IMR-90 (cell line): ENCODE measurements around the gene NIPAL1. TPM values are rescaled to one million over a fixed set of nuclear protein-coding genes. Genes with fewer than 3 reads are reported as not detected.

Source experiments
- ATAC-seq: fragments of 200-7000 bp; cut with Tn5 transposase; 2 replicates; pipeline ENCODE4 v1.9.1; 2020; ENCODE audit warnings: low read depth, mild to moderate bottlenecking, moderate library complexity
- BruUV-seq: library from RNA; stranded (reverse); fragments of 400-500 nt; replicated peaks from 2 replicates; lab custom pipeline; 2021; lab: Mats Ljungman, UMichigan
- CTCF ChIA-PET: fragments of 300-600 bp; formaldehyde crosslinking; extraction: SDS; loops from one replicate; lab custom pipeline; 2021; ENCODE audit warnings: antibody characterized with exemption; lab: Yijun Ruan, JAX
- POLR2A ChIA-PET: fragments of 300-600 bp; sonication (Branson Sonifier 250); formaldehyde crosslinking; loops from one replicate; lab custom pipeline; 2022; ENCODE audit warnings: antibody characterized with exemption; ENCODE audit not compliant: unreplicated experiment; lab: Charles Lee
- DNase-seq: peaks from one replicate; pipeline ENCODE4 v3.0.0; 2013
- H2AFZ ChIP-seq: replicated peaks from 2 replicates; pipeline ENCODE3; 2013; ENCODE audit warnings: low read length, mild to moderate bottlenecking; ENCODE audit not compliant: poor library complexity
- H2AK5ac ChIP-seq: 2 replicates; pipeline ENCODE4 v1.6.1; 2013; ENCODE audit warnings: low read depth, low read length, inconsistent platforms
- H2AK9ac ChIP-seq: replicated peaks from 2 replicates; pipeline ENCODE3; 2013; ENCODE audit warnings: mild to moderate bottlenecking, low read depth, low read length, moderate library complexity; ENCODE audit not compliant: poor library complexity
- H2BK120ac ChIP-seq: 2 replicates; pipeline ENCODE4 v1.6.1; 2013; ENCODE audit warnings: low read depth, low read length, inconsistent platforms
- H2BK15ac ChIP-seq: 3 replicates; pipeline ENCODE4 v1.6.1; 2013; ENCODE audit warnings: low read depth, low read length, inconsistent platforms
- H2BK20ac ChIP-seq: 2 replicates; pipeline ENCODE4 v1.6.1; 2013; ENCODE audit warnings: low read depth, mild to moderate bottlenecking, inconsistent platforms, low read length, moderate library complexity
- H2BK5ac ChIP-seq: 2 replicates; pipeline ENCODE4 v1.6.1; 2013; ENCODE audit warnings: mild to moderate bottlenecking, low read depth, low read length, inconsistent platforms; ENCODE audit not compliant: poor library complexity, severe bottlenecking
- H3K14ac ChIP-seq: replicated peaks from 2 replicates; pipeline ENCODE4 v1.6.1; 2013; ENCODE audit warnings: low read depth, low read length, inconsistent platforms
- H3K18ac ChIP-seq: 2 replicates; pipeline ENCODE4 v1.6.1; 2013; ENCODE audit warnings: low read depth, low read length, control low read depth
- H3K23ac ChIP-seq: 2 replicates; pipeline ENCODE4 v1.6.1; 2013; ENCODE audit warnings: low read depth, low read length, inconsistent platforms
- H3K27ac ChIP-seq: 2 replicates; pipeline ENCODE4 v1.5.1; 2013; ENCODE audit warnings: mild to moderate bottlenecking, control low read depth, low read length; ENCODE audit not compliant: insufficient read depth
- H3K27me3 ChIP-seq: 2 replicates; pipeline ENCODE4 v1.6.1; 2013; ENCODE audit warnings: low read length; ENCODE audit not compliant: control insufficient read depth, insufficient read depth
- H3K36me3 ChIP-seq: 2 replicates; pipeline ENCODE4 v1.6.1; 2013; ENCODE audit warnings: low read length, mixed read lengths; ENCODE audit not compliant: control insufficient read depth, insufficient read depth
- H3K4ac ChIP-seq: 2 replicates; pipeline ENCODE4 v1.6.1; 2013; ENCODE audit warnings: low read depth, low read length, inconsistent platforms
- H3K4me1 ChIP-seq: 2 replicates; pipeline ENCODE4 v1.6.1; 2013; ENCODE audit warnings: low read length, mixed read lengths; ENCODE audit not compliant: control insufficient read depth, insufficient read depth
- H3K4me2 ChIP-seq: 2 replicates; pipeline ENCODE4 v1.6.1; 2013; ENCODE audit warnings: low read depth, mild to moderate bottlenecking, control low read depth, low read length, moderate library complexity
- H3K4me3 ChIP-seq: 2 replicates; pipeline ENCODE4 v1.5.1; 2013; ENCODE audit warnings: low read depth, mild to moderate bottlenecking, control low read depth, low read length, moderate library complexity; ENCODE audit not compliant: insufficient read depth
- H3K56ac ChIP-seq: 2 replicates; pipeline ENCODE4 v1.6.1; 2013; ENCODE audit warnings: low read length, inconsistent platforms; ENCODE audit not compliant: insufficient read depth; ENCODE audit errors: extremely low read depth
- H3K79me1 ChIP-seq, 2 experiments: 2 replicates each; pipeline ENCODE4 v1.6.1; 2013; ENCODE audit warnings: low read length in 2 of 2, inconsistent platforms in 1 of 2, low read depth in 1 of 2
- H3K9ac ChIP-seq: 2 replicates; pipeline ENCODE4 v1.6.1; 2013; ENCODE audit warnings: low read depth, low read length, control low read depth
- H3K9me1 ChIP-seq: 2 replicates; pipeline ENCODE4 v1.6.1; 2013; ENCODE audit warnings: low read length, inconsistent platforms; ENCODE audit not compliant: insufficient read depth
- H3K9me3 ChIP-seq: 2 replicates; pipeline ENCODE4 v1.6.1; 2013; ENCODE audit warnings: low read length; ENCODE audit not compliant: control insufficient read depth, insufficient read depth
- H4K20me1 ChIP-seq: 2 replicates; pipeline ENCODE4 v1.6.1; 2013; ENCODE audit warnings: low read length, inconsistent platforms; ENCODE audit not compliant: insufficient read depth
- H4K5ac ChIP-seq: 2 replicates; pipeline ENCODE4 v1.6.1; 2013; ENCODE audit warnings: mild to moderate bottlenecking, low read depth, low read length, control low read depth
- H4K8ac ChIP-seq, 2 experiments: 2 replicates each; pipeline ENCODE4 v1.6.1; 2013; ENCODE audit warnings: low read depth in 2 of 2, low read length in 2 of 2, control low read depth in 1 of 2, inconsistent platforms in 1 of 2
- H4K91ac ChIP-seq: 2 replicates; pipeline ENCODE4 v1.6.1; 2013; ENCODE audit warnings: low read depth, low read length, inconsistent platforms; ENCODE audit not compliant: insufficient read depth
- BHLHE40 ChIP-seq: fragments of 150-350 bp; IDR thresholded peaks from 2 replicates; pipeline ENCODE4 v1.6.1; 2016; ENCODE audit warnings: mild to moderate bottlenecking, low read depth, low read length
- CEBPB ChIP-seq: IDR thresholded peaks from 2 replicates; pipeline ENCODE4 v1.6.1; 2012; ENCODE audit warnings: low read depth, low read length, improper control_type of control experiment
- CHD1 ChIP-seq: IDR thresholded peaks from 2 replicates; pipeline ENCODE4 v1.6.1; 2012; ENCODE audit warnings: low read depth, low read length, improper control_type of control experiment
- MAFK ChIP-seq: IDR thresholded peaks from 2 replicates; pipeline ENCODE4 v1.6.1; 2012; ENCODE audit warnings: low read depth, low read length, improper control_type of control experiment
- NFE2L2 ChIP-seq: fragments of 150-350 bp; IDR thresholded peaks from 2 replicates; pipeline ENCODE4 v1.6.1; 2016; ENCODE audit warnings: low read depth, mild to moderate bottlenecking, low read length
- POLR2A ChIP-seq: IDR thresholded peaks from 2 replicates; pipeline ENCODE4 v1.6.1; 2012; ENCODE audit warnings: mild to moderate bottlenecking, low read depth, low read length
- RAD21 ChIP-seq: IDR thresholded peaks from 2 replicates; pipeline ENCODE4 v1.6.1; 2012; ENCODE audit warnings: low read length, improper control_type of control experiment
- RCOR1 ChIP-seq: IDR thresholded peaks from 2 replicates; pipeline ENCODE4 v1.6.1; 2012; ENCODE audit warnings: mild to moderate bottlenecking, low read length, improper control_type of control experiment; ENCODE audit not compliant: insufficient replicate concordance
- RFX5 ChIP-seq: IDR thresholded peaks from 2 replicates; pipeline ENCODE4 v1.8.0; 2012; ENCODE audit warnings: low read depth, mild to moderate bottlenecking, low read length, moderate library complexity
- WGBS, 2 experiments: methylation state at CpG; one replicate each; pipeline versions ENCODE4 v1.1.5 to v1.1.7; 2013; ENCODE audit warnings: missing lambda C conversion rate in 2 of 2; ENCODE audit not compliant: insufficient read length in 1 of 2; ENCODE audit errors: extremely low coverage in 2 of 2; 5-methylcytosine and 5-hydroxymethylcytosine counted together
- dilution Hi-C: fragments of 300-500 bp; cut with HindIII; formaldehyde crosslinking; loops from one replicate; pipeline ENCODE4 v1.14.3; 2018; ENCODE audit warnings: low sequenced_read_pairs; ENCODE audit not compliant: unreplicated experiment
- in situ Hi-C: fragments of 300-500 bp; cut with MboI; formaldehyde crosslinking; loops from 3 replicates; pipeline ENCODE4 v1.14.3; 2019; ENCODE audit warnings: low sequenced_read_pairs, inconsistent platforms, mixed read lengths
- intact Hi-C: fragments of 100-400 bp; cut with micrococcal nuclease; formaldehyde crosslinking; loops from 2 replicates; pipeline ENCODE4 v1.10.0; 2022
- polyA plus RNA-seq, 3 experiments: library from polyadenylated mRNA; depleted of rRNA; stranded (reverse); fragments of >200 nt; gene quantifications; 2 replicates each; pipeline ENCODE4 v1.2.3, GENCODE V29; 2012; ENCODE audit warnings: low replicate concordance in 1 of 3
- total RNA-seq: library from RNA; depleted of rRNA; stranded (reverse); fragments of >200 nt; gene quantifications from 2 replicates; pipeline ENCODE4 v1.2.3, GENCODE V29; 2012
- TF ChIP-seq, protein P1 (sequence below): conservative IDR thresholded peaks from 2 replicates; pipeline ENCODE4 v1.5.1; 2012; ENCODE audit warnings: mild to moderate bottlenecking, low read depth, low read length, improper control_type of control experiment
- TF ChIP-seq, protein P2 (sequence below): fragments of 150-350 bp; IDR thresholded peaks from 2 replicates; pipeline ENCODE4 v1.6.1; 2017; ENCODE audit warnings: mild to moderate bottlenecking, antibody characterized with exemption, low read length, low read depth

Gene NIPAL1
- total and polyA plus RNA-seq, 2 of the 4 experiments (the other 2 are of a cell fraction) = 0.89 to 1.1 TPM

DNA sequence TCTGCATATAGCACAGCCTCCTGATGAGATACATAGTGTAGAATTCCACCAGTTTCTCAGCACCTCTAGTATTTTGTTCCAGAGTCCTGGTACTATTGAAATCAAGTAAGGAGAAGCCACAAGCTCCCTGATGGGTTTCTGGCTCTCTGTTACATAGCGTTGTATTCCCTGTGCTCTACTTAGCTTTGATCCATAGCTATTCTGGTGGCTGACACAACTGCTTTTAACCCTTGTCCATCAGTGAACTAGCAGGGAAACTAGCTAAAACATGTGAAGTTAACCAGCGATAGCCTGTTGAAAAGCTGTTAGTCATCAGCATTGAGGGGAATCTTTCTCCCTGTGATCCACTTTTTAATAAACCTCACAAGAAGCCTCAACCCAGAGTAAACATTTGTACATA, 26.9 kb downstream of the NIPAL1 start:
- Histone ChIP-seq H3K23ac (no peak overlapping the region), H2BK20ac (no peak overlapping the region), H4K20me1 (no peaks in the 10 kb centered on the region), H3K79me1 (no peaks in the 10 kb centered on the region), H3K27me3 (peaks cover 6% of the 10 kb centered on the region), H2AK5ac (no peak overlapping the region), H3K4ac (no peak overlapping the region), H2BK15ac (no peak overlapping the region), H3K4me1 (no peaks in the 10 kb centered on the region), H2AK9ac (no peak overlapping the region), H3K9ac (no peak overlapping the region), H3K18ac (no peak overlapping the region), H4K91ac (no peak overlapping the region), H3K56ac (no peak overlapping the region), H3K4me2 (no peak overlapping the region), H2AFZ (no peak overlapping the region), H3K9me1 (no peaks in the 10 kb centered on the region), H2BK5ac (no peak overlapping the region), H4K8ac (no peak overlapping the region), H4K5ac (no peak overlapping the region), H3K4me3 (no peak overlapping the region), H2BK120ac (no peak overlapping the region), H3K27ac (no peak overlapping the region), H3K36me3 (no peaks in the 10 kb centered on the region), H3K14ac (no peak overlapping the region), H3K9me3 (no peaks in the 10 kb centered on the region)
- ChIA-PET POLR2A (interaction anchor here (0.5 kb wide), 1 partner anchor 365 kb away, joined by 8 read pairs; no protein-coding TSS in a partner anchor), CTCF (no interaction called here)
- WGBS, 2 experiments = 50% methylated on average over 1 of the region's 2 CpGs; no CpG with 5 or more reads in 1 of the 2 experiments
- no peak for TF ChIP-seq CHD1
- TF ChIP-seq MAFK = no peak
- no peak for TF ChIP-seq CEBPB
- TF ChIP-seq, protein P1, sequence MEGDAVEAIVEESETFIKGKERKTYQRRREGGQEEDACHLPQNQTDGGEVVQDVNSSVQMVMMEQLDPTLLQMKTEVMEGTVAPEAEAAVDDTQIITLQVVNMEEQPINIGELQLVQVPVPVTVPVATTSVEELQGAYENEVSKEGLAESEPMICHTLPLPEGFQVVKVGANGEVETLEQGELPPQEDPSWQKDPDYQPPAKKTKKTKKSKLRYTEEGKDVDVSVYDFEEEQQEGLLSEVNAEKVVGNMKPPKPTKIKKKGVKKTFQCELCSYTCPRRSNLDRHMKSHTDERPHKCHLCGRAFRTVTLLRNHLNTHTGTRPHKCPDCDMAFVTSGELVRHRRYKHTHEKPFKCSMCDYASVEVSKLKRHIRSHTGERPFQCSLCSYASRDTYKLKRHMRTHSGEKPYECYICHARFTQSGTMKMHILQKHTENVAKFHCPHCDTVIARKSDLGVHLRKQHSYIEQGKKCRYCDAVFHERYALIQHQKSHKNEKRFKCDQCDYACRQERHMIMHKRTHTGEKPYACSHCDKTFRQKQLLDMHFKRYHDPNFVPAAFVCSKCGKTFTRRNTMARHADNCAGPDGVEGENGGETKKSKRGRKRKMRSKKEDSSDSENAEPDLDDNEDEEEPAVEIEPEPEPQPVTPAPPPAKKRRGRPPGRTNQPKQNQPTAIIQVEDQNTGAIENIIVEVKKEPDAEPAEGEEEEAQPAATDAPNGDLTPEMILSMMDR = no peak
- TF ChIP-seq, protein P2, sequence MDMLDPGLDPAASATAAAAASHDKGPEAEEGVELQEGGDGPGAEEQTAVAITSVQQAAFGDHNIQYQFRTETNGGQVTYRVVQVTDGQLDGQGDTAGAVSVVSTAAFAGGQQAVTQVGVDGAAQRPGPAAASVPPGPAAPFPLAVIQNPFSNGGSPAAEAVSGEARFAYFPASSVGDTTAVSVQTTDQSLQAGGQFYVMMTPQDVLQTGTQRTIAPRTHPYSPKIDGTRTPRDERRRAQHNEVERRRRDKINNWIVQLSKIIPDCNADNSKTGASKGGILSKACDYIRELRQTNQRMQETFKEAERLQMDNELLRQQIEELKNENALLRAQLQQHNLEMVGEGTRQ = no peak
- TF ChIP-seq NFE2L2 = no peak
- no peak for TF ChIP-seq POLR2A
- TF ChIP-seq RFX5 = no peak
- no peak for TF ChIP-seq BHLHE40
- no peak for TF ChIP-seq RAD21
- no peak for TF ChIP-seq RCOR1
- in situ Hi-C loops (no loop called here), dilution Hi-C loops (no loop called here), intact Hi-C loops (no loop called here)
- no peak for ATAC-seq
- no TSS peak for BruUV-seq
- no peak for DNase-seq
